ENCODE measurements around the gene AREG. TPM values are rescaled to one million over a fixed set of nuclear protein-coding genes. Genes with fewer than 3 reads are reported as not detected.

The AREG gene
- total and polyA plus RNA-seq, 2 donors from 2014 or later: 11.8 TPM; not detected in 1

- no peak overlapping the region for H3K9ac ChIP-seq (ENCODE audit: low read length in 3 of 3)
- no peak overlapping the region for H3K4me3 ChIP-seq (ENCODE audit: low read length in 3 of 3)
- H3K9me3 ChIP-seq (ENCODE audit: control insufficient read depth in 2 of 3, insufficient read depth in 1 of 3, low read length in 3 of 3): no peaks in the 10 kb centered on the region
- intact Hi-C loops (cut with DNase I): no loop called here
- no peak overlapping the region for H3K27ac ChIP-seq (ENCODE audit: low read depth in 2 of 2, low read length in 2 of 2)
- no peaks in the 10 kb centered on the region for H3K36me3 ChIP-seq (ENCODE audit: control insufficient read depth in 2 of 3, insufficient read depth in 3 of 3, low read length in 3 of 3)
- no peaks in the 10 kb centered on the region for H3K27me3 ChIP-seq (ENCODE audit: control insufficient read depth, insufficient read depth, low read length)
- TF ChIP-seq CTCF (IDR thresholded peaks at IDR 0.05; ENCODE audit: borderline replicate concordance, extremely low read depth, insufficient read depth): no peak
- DNase-seq (peak in 1 of 5 donors; percentile 15), FAIRE-seq (no peak)
- no peaks in the 10 kb centered on the region for H3K4me1 ChIP-seq (ENCODE audit: control insufficient read depth in 2 of 3, insufficient read depth in 2 of 3, low read depth in 1 of 3, low read length in 3 of 3)
These were observed 29.6 kb downstream of the AREG start for GRCh38 chr4:74474345-74475090.

- Histone ChIP-seq H3K9ac (ENCODE audit: low read length in 3 of 3) (no peak overlapping the region), H3K27me3 (ENCODE audit: control insufficient read depth, insufficient read depth, low read length) (no peaks in the 10 kb centered on the region), H3K4me1 (ENCODE audit: control insufficient read depth in 2 of 3, insufficient read depth in 2 of 3, low read depth in 1 of 3, low read length in 3 of 3) (no peaks in the 10 kb centered on the region), H3K4me3 (ENCODE audit: low read length in 3 of 3) (no peak overlapping the region), H3K9me3 (ENCODE audit: control insufficient read depth in 2 of 3, insufficient read depth in 1 of 3, low read length in 3 of 3) (no peaks in the 10 kb centered on the region), H3K27ac (ENCODE audit: low read depth in 2 of 2, low read length in 2 of 2) (no peak overlapping the region), H3K36me3 (ENCODE audit: control insufficient read depth in 2 of 3, insufficient read depth in 3 of 3, low read length in 3 of 3) (no peaks in the 10 kb centered on the region)
- no peak for TF ChIP-seq CTCF (IDR thresholded peaks at IDR 0.05; ENCODE audit: borderline replicate concordance, extremely low read depth, insufficient read depth)
- FAIRE-seq (no peak), DNase-seq (peak in 3 of 5 donors; percentile 17 to 92 (median 77))
- intact Hi-C loops (cut with DNase I): no loop called here
These were observed 30.3 kb downstream of the AREG start for GRCh38 chr4:74475091-74475800.

- Histone ChIP-seq H3K36me3 (ENCODE audit: control insufficient read depth in 2 of 3, insufficient read depth in 3 of 3, low read length in 3 of 3) (no peaks in the 10 kb centered on the region), H3K9me3 (ENCODE audit: control insufficient read depth in 2 of 3, insufficient read depth in 1 of 3, low read length in 3 of 3) (no peaks in the 10 kb centered on the region), H3K27me3 (ENCODE audit: control insufficient read depth, insufficient read depth, low read length) (no peaks in the 10 kb centered on the region), H3K27ac (ENCODE audit: low read depth in 2 of 2, low read length in 2 of 2) (no peak overlapping the region), H3K4me1 (ENCODE audit: control insufficient read depth in 2 of 3, insufficient read depth in 2 of 3, low read depth in 1 of 3, low read length in 3 of 3) (no peaks in the 10 kb centered on the region), H3K4me3 (ENCODE audit: low read length in 3 of 3) (no peak overlapping the region), H3K9ac (ENCODE audit: low read length in 3 of 3) (no peak overlapping the region)
- intact Hi-C loops (cut with DNase I): no loop called here
- FAIRE-seq (no peak), DNase-seq (no peak)
- TF ChIP-seq CTCF (IDR thresholded peaks at IDR 0.05; ENCODE audit: borderline replicate concordance, extremely low read depth, insufficient read depth): no peak
These were observed 31.0 kb downstream of the AREG start for GRCh38 chr4:74475946-74476345.

All from kidney (tissue), 14 donors.